ENCODE results near the gene CSTB.

Gene CSTB

GRCh38 chr21:43771698-43772424 lies 4.2 kb downstream of the CSTB start:
- DNase-seq (ENCODE audit: low read depth) = no peak
- TF ChIP-seq, protein P1, sequence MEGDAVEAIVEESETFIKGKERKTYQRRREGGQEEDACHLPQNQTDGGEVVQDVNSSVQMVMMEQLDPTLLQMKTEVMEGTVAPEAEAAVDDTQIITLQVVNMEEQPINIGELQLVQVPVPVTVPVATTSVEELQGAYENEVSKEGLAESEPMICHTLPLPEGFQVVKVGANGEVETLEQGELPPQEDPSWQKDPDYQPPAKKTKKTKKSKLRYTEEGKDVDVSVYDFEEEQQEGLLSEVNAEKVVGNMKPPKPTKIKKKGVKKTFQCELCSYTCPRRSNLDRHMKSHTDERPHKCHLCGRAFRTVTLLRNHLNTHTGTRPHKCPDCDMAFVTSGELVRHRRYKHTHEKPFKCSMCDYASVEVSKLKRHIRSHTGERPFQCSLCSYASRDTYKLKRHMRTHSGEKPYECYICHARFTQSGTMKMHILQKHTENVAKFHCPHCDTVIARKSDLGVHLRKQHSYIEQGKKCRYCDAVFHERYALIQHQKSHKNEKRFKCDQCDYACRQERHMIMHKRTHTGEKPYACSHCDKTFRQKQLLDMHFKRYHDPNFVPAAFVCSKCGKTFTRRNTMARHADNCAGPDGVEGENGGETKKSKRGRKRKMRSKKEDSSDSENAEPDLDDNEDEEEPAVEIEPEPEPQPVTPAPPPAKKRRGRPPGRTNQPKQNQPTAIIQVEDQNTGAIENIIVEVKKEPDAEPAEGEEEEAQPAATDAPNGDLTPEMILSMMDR (IDR thresholded peaks at IDR 0.05; ENCODE audit: low read length, missing control alignments) = no peak
- H3K4me3 ChIP-seq (replicated peaks; ENCODE audit: low read depth, low read length) = no peak overlapping the region

DNA sequence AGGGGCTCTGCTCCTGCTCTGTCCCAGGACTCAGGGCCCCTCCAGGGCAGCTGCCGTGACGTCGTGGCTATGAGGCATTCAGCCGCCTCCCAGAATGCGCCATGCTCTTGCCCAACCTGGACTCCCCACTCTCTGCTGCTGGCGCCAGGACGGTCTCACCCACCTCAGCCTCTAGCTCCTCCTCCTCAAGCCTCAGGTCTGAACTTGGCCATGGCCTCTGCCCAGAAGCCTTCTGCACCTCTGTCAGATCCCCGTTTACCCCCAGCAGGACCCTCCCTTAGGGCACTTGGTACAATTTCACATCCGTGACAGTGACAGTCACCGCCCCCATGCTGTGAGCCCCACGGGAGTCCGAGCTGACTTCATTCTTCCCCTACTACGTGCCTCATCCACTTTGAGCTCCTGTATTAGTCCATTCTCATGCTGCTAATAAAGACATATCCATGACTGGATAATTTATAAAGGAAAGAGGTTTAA lies 4.9 kb downstream of the CSTB start:
- no peak for DNase-seq (ENCODE audit: low read depth)
- H3K4me3 ChIP-seq (replicated peaks; ENCODE audit: low read depth, low read length) = no peak overlapping the region
- TF ChIP-seq, protein P1 (IDR thresholded peaks at IDR 0.05; ENCODE audit: low read length, missing control alignments) = no peak

DNA sequence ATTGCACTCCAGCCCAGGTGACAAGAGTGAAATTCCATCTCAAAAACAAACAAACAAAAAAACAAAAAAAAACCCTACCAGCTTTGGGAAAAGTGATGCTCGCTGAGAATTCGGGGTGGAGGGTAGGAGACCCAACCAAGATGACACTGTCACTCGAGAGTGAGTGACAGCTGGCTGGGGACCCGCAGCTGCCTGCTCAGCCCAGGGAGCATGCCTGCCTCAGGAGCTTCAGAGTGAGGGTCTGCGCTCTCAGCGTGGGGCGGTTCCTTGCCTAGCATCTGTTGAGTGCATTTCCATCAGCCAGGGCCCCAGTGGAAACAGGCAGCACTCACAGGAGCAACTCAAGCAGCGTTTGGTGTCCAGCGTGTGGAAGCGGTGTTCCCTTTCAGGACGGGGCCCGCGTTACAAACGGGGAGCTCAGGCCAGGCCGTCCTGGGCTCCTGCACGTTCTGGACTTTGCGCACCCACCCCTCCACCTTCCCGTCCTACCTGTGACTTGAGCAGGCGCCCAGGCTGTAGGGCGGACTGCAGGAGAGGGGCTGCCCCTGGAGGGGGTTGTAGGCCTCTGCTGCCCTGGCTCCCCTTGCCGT lies 5.9 kb downstream of the CSTB start:
- no peak overlapping the region for H3K4me3 ChIP-seq (replicated peaks; ENCODE audit: low read depth, low read length)

GRCh38 chr21:43769325-43769958 lies 6.7 kb downstream of the CSTB start:
- no peak for DNase-seq (ENCODE audit: low read depth)
- H3K4me3 ChIP-seq (replicated peaks; ENCODE audit: low read depth, low read length) = no peak overlapping the region
- TF ChIP-seq, protein P1 (IDR thresholded peaks at IDR 0.05; ENCODE audit: low read length, missing control alignments) = no peak

More for the DNA sequence above, 5.9 kb downstream of the CSTB start:
- no peak for DNase-seq (ENCODE audit: low read depth)
- TF ChIP-seq, protein P1 (IDR thresholded peaks at IDR 0.05; ENCODE audit: low read length, missing control alignments) = no peak

GRCh38 chr21:43768868-43769167 lies 7.3 kb downstream of the CSTB start:
- no peak overlapping the region for H3K4me3 ChIP-seq (replicated peaks; ENCODE audit: low read depth, low read length)
- TF ChIP-seq, protein P1 (IDR thresholded peaks at IDR 0.05; ENCODE audit: low read length, missing control alignments) = no peak
- no peak for DNase-seq (ENCODE audit: low read depth)

GRCh38 chr21:43767984-43768867 lies 7.9 kb downstream of the CSTB start:
- TF ChIP-seq, protein P1 (IDR thresholded peaks at IDR 0.05; ENCODE audit: low read length, missing control alignments) = no peak
- no peak overlapping the region for H3K4me3 ChIP-seq (replicated peaks; ENCODE audit: low read depth, low read length)
- DNase-seq (ENCODE audit: low read depth) = peak; percentile 81

Measured in fibroblast of pulmonary artery (primary cell).